ENCODE measurements around the gene SRBD1. TPM values are rescaled to one million over a fixed set of nuclear protein-coding genes. Genes with fewer than 3 reads are reported as not detected.

SRBD1 gene
- total RNA-seq, 3 donors from 2014 or later: 21.1 to 30.2 (median 21.9) TPM

DNA sequence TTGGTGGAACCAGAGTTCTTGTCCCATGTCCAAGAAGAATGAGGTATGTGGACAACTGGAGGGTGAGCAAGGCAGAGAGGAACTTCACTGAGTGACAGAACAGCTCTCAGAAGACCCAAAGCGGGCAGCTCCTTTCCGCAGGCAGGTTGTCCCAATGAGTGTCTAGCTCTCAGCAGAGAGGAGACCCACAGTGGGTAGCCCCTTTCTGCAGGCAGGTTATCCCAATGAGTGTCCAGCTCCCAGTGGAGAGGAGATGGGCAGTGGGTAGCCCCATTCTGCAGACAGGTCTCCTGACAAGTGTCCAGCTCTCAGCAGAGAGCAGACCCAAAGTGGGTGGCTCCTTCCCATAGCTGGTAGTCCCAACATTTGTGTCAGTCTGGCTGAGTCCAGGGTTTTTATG is 69.6 kb downstream of the SRBD1 start:
- TF ChIP-seq POLR2A (IDR thresholded peaks at IDR 0.05) (no peak), POLR2AphosphoS5 (IDR thresholded peaks at IDR 0.05) (no peak)
- TF ChIP-seq, protein P1, sequence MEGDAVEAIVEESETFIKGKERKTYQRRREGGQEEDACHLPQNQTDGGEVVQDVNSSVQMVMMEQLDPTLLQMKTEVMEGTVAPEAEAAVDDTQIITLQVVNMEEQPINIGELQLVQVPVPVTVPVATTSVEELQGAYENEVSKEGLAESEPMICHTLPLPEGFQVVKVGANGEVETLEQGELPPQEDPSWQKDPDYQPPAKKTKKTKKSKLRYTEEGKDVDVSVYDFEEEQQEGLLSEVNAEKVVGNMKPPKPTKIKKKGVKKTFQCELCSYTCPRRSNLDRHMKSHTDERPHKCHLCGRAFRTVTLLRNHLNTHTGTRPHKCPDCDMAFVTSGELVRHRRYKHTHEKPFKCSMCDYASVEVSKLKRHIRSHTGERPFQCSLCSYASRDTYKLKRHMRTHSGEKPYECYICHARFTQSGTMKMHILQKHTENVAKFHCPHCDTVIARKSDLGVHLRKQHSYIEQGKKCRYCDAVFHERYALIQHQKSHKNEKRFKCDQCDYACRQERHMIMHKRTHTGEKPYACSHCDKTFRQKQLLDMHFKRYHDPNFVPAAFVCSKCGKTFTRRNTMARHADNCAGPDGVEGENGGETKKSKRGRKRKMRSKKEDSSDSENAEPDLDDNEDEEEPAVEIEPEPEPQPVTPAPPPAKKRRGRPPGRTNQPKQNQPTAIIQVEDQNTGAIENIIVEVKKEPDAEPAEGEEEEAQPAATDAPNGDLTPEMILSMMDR (IDR thresholded peaks at IDR 0.05): no peak
- DNase-seq (ENCODE audit: low spot score in 2 of 2): no peak
- Histone ChIP-seq H3K27me3 (no peaks in the 10 kb centered on the region), H3K4me3 (no peak overlapping the region), H3K4me1 (no peaks in the 10 kb centered on the region), H3K9me3 (peaks cover 14 to 17% of the 10 kb centered on the region in 2 donors), H3K36me3 (peaks cover 8% of the 10 kb centered on the region), H3K27ac (no peak overlapping the region)
- intact Hi-C loops (cut with DNase I; ENCODE audit: low total_unique reads): loop anchor here (5.0 kb wide), 1 partner anchor 1459 kb away; no protein-coding TSS in a partner anchor

DNA sequence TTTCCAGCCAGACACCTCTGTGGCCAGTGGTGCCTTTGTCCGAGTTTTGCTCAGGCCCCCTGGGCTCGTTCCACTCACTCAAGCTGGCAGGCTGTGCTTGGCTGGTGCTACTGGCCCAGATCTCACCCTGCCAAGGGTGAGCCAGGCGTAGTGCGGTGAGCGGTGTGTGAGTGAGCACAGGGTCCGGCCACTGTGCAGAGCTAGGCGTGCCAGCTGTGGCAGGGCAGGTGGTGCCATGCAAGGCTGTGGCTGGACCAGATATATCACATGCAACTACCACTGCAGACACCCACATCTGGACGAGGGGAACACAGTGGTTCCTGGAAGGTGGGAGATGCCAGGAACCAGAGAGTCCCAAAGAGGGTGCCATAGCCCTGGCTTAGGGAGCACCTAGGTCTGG is 70.1 kb downstream of the SRBD1 start:
- no peaks in the 10 kb centered on the region for H3K27me3 ChIP-seq

DNA sequence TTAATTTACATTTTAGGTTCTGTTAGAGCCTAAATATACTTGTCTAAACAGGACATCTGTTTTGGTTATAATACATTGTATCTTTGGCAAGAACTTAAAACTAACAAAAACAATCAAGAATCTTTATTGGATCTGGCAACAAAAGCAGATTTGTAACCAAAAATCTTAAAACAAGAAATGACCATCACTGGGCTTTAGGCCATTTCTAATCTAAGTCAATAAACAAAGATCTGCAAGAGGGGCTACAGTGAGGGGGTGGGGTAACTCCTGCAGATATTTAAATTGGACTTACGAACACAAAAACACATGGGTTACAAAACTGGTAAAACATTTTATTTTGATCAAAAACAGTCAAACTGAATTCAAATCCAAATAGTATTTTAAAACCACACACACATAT is 77.3 kb downstream of the SRBD1 start:
- no peaks in the 10 kb centered on the region for H3K27me3 ChIP-seq
- TF ChIP-seq POLR2AphosphoS5 (IDR thresholded peaks at IDR 0.05) (no peak), POLR2A (IDR thresholded peaks at IDR 0.05) (no peak)
- TF ChIP-seq, protein P1 (IDR thresholded peaks at IDR 0.05): no peak
- H3K4me1 ChIP-seq: no peaks in the 10 kb centered on the region
- intact Hi-C loops (cut with DNase I; ENCODE audit: low total_unique reads): no loop called here
- no peak overlapping the region for H3K27ac ChIP-seq
- H3K36me3 ChIP-seq: no peaks in the 10 kb centered on the region
- H3K9me3 ChIP-seq: no peaks in the 10 kb centered on the region
- no peak for DNase-seq (ENCODE audit: low spot score in 2 of 2)
- H3K4me3 ChIP-seq: no peak overlapping the region

More for the DNA sequence above, 70.1 kb downstream of the SRBD1 start:
- Histone ChIP-seq H3K27ac (no peak overlapping the region), H3K4me1 (no peaks in the 10 kb centered on the region), H3K4me3 (no peak overlapping the region), H3K9me3 (peaks cover 14 to 17% of the 10 kb centered on the region in 2 donors), H3K36me3 (peaks cover 4% of the 10 kb centered on the region)
- TF ChIP-seq POLR2A (IDR thresholded peaks at IDR 0.05) (no peak), POLR2AphosphoS5 (IDR thresholded peaks at IDR 0.05) (no peak)
- TF ChIP-seq, protein P1 (IDR thresholded peaks at IDR 0.05): no peak
- DNase-seq (ENCODE audit: low spot score in 2 of 2): no peak
- intact Hi-C loops (cut with DNase I; ENCODE audit: low total_unique reads): loop anchor here (5.0 kb wide), 1 partner anchor 1459 kb away; no protein-coding TSS in a partner anchor

DNA sequence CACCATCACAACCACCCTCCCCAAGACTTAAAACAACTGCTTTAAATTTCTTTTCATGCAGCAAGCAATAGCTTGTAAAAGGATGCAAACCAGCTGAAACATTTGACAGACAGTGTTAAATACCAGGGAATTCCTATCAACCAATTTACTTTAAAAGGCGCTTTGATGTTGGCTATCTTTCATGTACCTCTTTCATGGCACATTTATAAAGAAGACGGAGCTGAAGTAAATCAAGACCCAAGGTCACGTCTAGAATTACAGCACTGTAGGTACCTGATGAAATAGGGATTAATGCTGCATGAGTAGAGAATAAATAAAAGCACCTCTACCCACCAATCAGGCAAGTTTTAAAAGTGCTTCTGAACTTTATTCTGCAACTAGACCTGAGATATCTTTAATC is 78.9 kb downstream of the SRBD1 start:
- Histone ChIP-seq H3K4me3 (no peak overlapping the region), H3K27me3 (no peaks in the 10 kb centered on the region), H3K4me1 (no peaks in the 10 kb centered on the region), H3K27ac (no peak overlapping the region), H3K9me3 (no peaks in the 10 kb centered on the region), H3K36me3 (no peaks in the 10 kb centered on the region)
- intact Hi-C loops (cut with DNase I; ENCODE audit: low total_unique reads): no loop called here
- DNase-seq (ENCODE audit: low spot score in 2 of 2): no peak
- TF ChIP-seq, protein P1 (IDR thresholded peaks at IDR 0.05): no peak
- TF ChIP-seq POLR2AphosphoS5 (IDR thresholded peaks at IDR 0.05) (no peak), POLR2A (IDR thresholded peaks at IDR 0.05) (no peak)

DNA sequence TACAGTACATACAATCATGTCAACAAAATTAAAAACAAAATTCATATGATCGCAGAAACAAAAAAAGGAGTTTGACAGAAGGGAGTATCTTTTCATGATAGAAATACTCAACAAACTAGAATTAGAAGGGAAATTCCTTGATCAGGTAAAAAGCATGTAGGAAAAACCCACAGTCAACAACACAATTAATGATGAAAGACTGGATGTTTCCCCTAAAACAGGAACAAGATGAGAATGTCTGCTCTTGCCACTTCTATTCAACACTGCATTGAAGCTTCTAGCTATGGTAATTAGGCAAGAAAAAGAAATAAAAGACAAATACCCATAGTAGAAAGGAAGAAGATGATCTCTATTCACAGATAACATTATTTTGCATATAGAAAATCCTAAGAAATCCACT is 87.1 kb downstream of the SRBD1 start:
- DNase-seq (ENCODE audit: low spot score in 2 of 2): no peak
- Histone ChIP-seq H3K27me3 (no peaks in the 10 kb centered on the region), H3K4me1 (no peaks in the 10 kb centered on the region), H3K4me3 (no peak overlapping the region), H3K9me3 (no peaks in the 10 kb centered on the region), H3K27ac (no peak overlapping the region), H3K36me3 (no peaks in the 10 kb centered on the region)
- intact Hi-C loops (cut with DNase I; ENCODE audit: low total_unique reads): loop anchor here (10.0 kb wide), 1 partner anchor 1569 kb away; no protein-coding TSS in a partner anchor
- TF ChIP-seq POLR2A (IDR thresholded peaks at IDR 0.05) (no peak), POLR2AphosphoS5 (IDR thresholded peaks at IDR 0.05) (no peak)
- TF ChIP-seq, protein P1 (IDR thresholded peaks at IDR 0.05): no peak

All from breast epithelium (tissue), 4 donors.